ENCODE measurements around the gene ABCG2. TPM values are rescaled to one million over a fixed set of nuclear protein-coding genes. Genes with fewer than 3 reads are reported as not detected.

ABCG2 gene
- total RNA-seq, 1 donor from 2014 or later: 37.0 TPM

DNA sequence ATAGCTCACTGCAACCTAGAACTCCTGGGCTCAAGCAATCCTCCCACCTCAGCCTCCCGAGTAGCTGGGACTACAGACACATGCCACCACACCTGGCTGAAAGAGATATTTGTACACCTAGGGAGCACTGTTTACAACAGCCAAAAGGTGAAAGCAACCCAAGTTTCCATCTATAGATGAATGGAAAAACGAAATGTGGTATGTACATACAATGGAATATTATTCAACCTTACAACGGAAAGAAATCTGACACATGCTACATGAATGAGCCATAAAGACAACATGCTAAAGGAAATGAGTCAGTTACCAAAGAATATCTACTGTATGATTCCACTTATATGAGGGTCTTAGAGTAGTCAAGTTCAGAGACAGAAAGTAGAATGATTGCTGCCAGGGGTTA lies 52.2 kb downstream of the ABCG2 start:
- no peak overlapping the region for H3K4me3 Mint-ChIP-seq (ENCODE audit: unreplicated experiment)
- TF ChIP-seq, protein P1, sequence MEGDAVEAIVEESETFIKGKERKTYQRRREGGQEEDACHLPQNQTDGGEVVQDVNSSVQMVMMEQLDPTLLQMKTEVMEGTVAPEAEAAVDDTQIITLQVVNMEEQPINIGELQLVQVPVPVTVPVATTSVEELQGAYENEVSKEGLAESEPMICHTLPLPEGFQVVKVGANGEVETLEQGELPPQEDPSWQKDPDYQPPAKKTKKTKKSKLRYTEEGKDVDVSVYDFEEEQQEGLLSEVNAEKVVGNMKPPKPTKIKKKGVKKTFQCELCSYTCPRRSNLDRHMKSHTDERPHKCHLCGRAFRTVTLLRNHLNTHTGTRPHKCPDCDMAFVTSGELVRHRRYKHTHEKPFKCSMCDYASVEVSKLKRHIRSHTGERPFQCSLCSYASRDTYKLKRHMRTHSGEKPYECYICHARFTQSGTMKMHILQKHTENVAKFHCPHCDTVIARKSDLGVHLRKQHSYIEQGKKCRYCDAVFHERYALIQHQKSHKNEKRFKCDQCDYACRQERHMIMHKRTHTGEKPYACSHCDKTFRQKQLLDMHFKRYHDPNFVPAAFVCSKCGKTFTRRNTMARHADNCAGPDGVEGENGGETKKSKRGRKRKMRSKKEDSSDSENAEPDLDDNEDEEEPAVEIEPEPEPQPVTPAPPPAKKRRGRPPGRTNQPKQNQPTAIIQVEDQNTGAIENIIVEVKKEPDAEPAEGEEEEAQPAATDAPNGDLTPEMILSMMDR (IDR thresholded peaks at IDR 0.05; ENCODE audit: unreplicated experiment): no peak
- H3K4me1 Mint-ChIP-seq (ENCODE audit: unreplicated experiment): peaks cover 14% of the 10 kb centered on the region
- H3K27ac Mint-ChIP-seq (ENCODE audit: unreplicated experiment): no peak overlapping the region
- H3K36me3 Mint-ChIP-seq (ENCODE audit: low read depth, unreplicated experiment): no peaks in the 10 kb centered on the region
- H3K9me3 Mint-ChIP-seq (ENCODE audit: unreplicated experiment): no peaks in the 10 kb centered on the region
- DNase-seq (ENCODE audit: low spot score): no peak
- no peaks in the 10 kb centered on the region for H3K27me3 Mint-ChIP-seq (ENCODE audit: unreplicated experiment)

DNA sequence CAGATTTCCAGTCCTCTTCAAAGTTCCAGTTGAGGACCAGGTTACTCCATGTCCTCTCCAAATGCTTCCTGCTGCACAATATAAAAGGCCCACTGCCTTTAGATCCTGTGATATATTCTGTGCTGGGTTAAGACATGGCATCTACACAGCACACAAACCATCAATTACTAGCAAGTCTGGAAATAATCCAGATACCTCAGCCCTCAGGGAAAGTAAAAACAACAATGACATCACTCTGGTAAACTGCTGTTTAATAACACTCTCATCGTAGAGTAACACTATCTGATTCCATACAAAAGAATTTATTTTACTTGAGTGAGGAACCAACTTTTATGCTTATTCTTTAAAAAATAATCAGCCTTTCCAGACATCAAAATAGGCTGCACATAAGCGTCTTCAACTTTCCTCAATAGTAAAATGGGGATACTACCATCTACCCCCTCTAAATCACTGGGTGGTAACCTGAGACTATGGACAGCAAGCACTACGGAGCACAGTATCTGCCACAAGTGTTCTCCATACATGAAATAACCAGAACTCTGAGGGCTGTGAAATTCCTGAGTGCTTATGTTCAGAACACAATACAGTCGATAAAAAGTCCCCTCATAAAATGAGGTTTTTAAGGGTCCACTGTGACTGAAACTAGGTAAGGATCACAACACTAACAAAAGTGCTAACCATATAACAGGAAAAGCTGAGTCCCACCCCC lies 53.4 kb downstream of the ABCG2 start:
- no peak for DNase-seq (ENCODE audit: low spot score)
- no peaks in the 10 kb centered on the region for H3K27me3 Mint-ChIP-seq (ENCODE audit: unreplicated experiment)
- no peak overlapping the region for H3K27ac Mint-ChIP-seq (ENCODE audit: unreplicated experiment)
- H3K9me3 Mint-ChIP-seq (ENCODE audit: unreplicated experiment): no peaks in the 10 kb centered on the region
- peaks cover 14% of the 10 kb centered on the region for H3K4me1 Mint-ChIP-seq (ENCODE audit: unreplicated experiment)
- H3K4me3 Mint-ChIP-seq (ENCODE audit: unreplicated experiment): no peak overlapping the region
- H3K36me3 Mint-ChIP-seq (ENCODE audit: low read depth, unreplicated experiment): peaks cover 5% of the 10 kb centered on the region
- TF ChIP-seq, protein P1 (IDR thresholded peaks at IDR 0.05; ENCODE audit: unreplicated experiment): no peak

DNA sequence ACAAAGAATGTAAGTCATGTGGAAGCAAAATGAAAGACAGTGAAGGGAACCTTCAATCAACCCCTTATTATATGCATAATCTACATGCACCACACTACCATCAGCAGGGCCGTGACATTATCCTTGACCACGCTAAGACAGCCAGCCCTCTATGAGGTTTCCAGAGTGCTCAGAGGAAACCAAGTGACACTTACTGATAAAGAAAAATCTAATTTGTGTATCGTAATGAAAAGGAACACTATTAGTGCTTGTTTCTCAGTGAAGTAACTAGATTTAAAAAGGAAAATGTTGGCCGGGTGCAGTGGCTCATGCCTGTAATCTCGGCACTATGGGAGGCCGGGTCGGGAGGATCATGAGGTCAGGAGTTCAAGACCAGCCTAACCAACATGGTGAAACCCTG lies 56.4 kb downstream of the ABCG2 start:
- H3K36me3 Mint-ChIP-seq (ENCODE audit: low read depth, unreplicated experiment): peaks cover 20% of the 10 kb centered on the region
- TF ChIP-seq, protein P1 (IDR thresholded peaks at IDR 0.05; ENCODE audit: unreplicated experiment): no peak
- no peak for DNase-seq (ENCODE audit: low spot score)
- peaks cover 12% of the 10 kb centered on the region for H3K4me1 Mint-ChIP-seq (ENCODE audit: unreplicated experiment)
- H3K27me3 Mint-ChIP-seq (ENCODE audit: unreplicated experiment): no peaks in the 10 kb centered on the region
- no peak overlapping the region for H3K4me3 Mint-ChIP-seq (ENCODE audit: unreplicated experiment)
- no peak overlapping the region for H3K27ac Mint-ChIP-seq (ENCODE audit: unreplicated experiment)
- no peaks in the 10 kb centered on the region for H3K9me3 Mint-ChIP-seq (ENCODE audit: unreplicated experiment)

DNA sequence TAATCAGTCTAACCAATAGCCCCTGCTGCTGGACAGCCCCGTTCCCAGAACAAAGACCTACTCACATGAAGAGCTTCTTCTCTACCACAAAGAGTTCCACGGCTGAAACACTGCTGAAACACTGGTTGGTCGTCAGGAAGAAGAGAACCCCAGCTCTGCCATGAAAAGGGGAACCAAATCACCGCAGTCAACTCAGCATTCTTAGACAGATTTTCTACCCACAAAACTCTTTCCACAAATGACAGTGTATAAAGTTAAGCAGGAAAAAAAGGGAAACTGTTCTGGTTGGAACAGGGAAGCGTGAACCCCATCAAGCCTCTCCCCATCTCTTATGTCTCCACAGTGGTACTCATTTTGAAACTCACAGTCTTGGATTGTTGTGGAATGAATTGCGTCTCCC lies 57.3 kb downstream of the ABCG2 start:
- TF ChIP-seq, protein P1 (IDR thresholded peaks at IDR 0.05; ENCODE audit: unreplicated experiment): no peak
- Mint-ChIP-seq H3K9me3 (ENCODE audit: unreplicated experiment) (no peaks in the 10 kb centered on the region), H3K4me3 (ENCODE audit: unreplicated experiment) (no peak overlapping the region), H3K27me3 (ENCODE audit: unreplicated experiment) (no peaks in the 10 kb centered on the region), H3K4me1 (ENCODE audit: unreplicated experiment) (peaks cover 11% of the 10 kb centered on the region), H3K27ac (ENCODE audit: unreplicated experiment) (no peak overlapping the region), H3K36me3 (ENCODE audit: low read depth, unreplicated experiment) (peaks cover 20% of the 10 kb centered on the region)
- DNase-seq (ENCODE audit: low spot score): no peak

DNA sequence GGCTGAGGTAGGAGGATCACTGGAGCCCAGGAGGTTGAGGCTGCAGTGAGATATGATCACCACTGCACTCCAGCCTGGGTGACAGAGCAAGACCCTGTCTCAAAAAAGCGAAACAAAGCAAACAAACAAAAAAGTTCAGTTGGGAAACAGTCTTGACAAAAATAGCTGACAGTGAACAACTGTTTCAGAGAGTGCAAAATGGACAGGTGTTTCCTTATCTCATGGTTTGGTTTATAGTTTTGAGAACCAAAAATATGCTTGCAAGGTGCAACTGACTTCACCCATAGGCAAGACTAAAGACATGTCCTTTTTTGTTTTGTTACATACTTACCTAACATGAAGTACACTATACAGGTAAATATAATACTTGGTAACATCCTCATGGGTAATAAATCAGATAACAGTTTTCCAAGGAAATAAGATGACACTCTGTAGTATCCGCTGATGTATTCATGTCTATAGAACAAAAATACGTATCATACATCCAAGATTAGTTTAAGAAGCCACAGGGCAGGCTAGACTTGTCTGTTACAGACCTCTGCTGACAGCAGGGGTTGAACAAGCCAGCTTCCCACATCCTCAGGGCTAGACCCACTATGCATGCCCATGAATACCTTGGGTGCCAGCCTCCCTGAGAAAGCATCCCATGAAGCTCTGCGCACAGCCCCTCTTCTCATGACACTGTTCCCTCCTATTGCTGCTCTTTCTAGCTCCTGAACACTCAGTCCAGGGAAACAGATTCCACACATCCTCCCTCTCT lies 59.3 kb downstream of the ABCG2 start:
- Mint-ChIP-seq H3K27me3 (ENCODE audit: unreplicated experiment) (no peaks in the 10 kb centered on the region), H3K36me3 (ENCODE audit: low read depth, unreplicated experiment) (peaks cover 20% of the 10 kb centered on the region), H3K4me1 (ENCODE audit: unreplicated experiment) (peaks cover 21% of the 10 kb centered on the region), H3K9me3 (ENCODE audit: unreplicated experiment) (no peaks in the 10 kb centered on the region), H3K27ac (ENCODE audit: unreplicated experiment) (no peak overlapping the region), H3K4me3 (ENCODE audit: unreplicated experiment) (no peak overlapping the region)
- TF ChIP-seq, protein P1 (IDR thresholded peaks at IDR 0.05; ENCODE audit: unreplicated experiment): no peak
- no peak for DNase-seq (ENCODE audit: low spot score)

All from endothelial cell (in vitro differentiated cells).